ENCODE data around the gene ARHGAP10.

GRCh38 chr4:147941373-147941772 lies 209.5 kb downstream of the ARHGAP10 start:
- TF ChIP-seq CTCF (IDR thresholded peaks at IDR 0.05) (no peak), POLR2A (IDR thresholded peaks at IDR 0.05) (no peak), EP300 (IDR thresholded peaks at IDR 0.05) (no peak), POLR2AphosphoS5 (IDR thresholded peaks at IDR 0.05) (no peak)

All from gastroesophageal sphincter (tissue), 3 donors.